Mucosa of rectum (tissue), 2 donors: ENCODE measurements around the gene SLC35F6.
"Not testable (repeated sequence)": the region's sequence is repeated elsewhere in the genome, so short reads cannot be mapped to it uniquely, and the experiment has no call there.

ENCODE experiments used
- H3K27ac ChIP-seq, 2 donors: one replicate each; pipeline ENCODE4 v1.7.0; 2013; ENCODE audit warnings: inconsistent platforms in 2 of 2, low read depth in 2 of 2, low read length in 2 of 2
- H3K27me3 ChIP-seq, 2 donors: one replicate each; pipeline ENCODE4 v1.7.0; 2013; ENCODE audit warnings: low read length in 2 of 2; ENCODE audit not compliant: control insufficient read depth in 2 of 2, insufficient read depth in 2 of 2
- H3K36me3 ChIP-seq, 2 donors: one replicate each; pipeline ENCODE4 v1.7.0; 2013; ENCODE audit warnings: low read length in 2 of 2; ENCODE audit not compliant: control insufficient read depth in 2 of 2, insufficient read depth in 2 of 2
- H3K4me1 ChIP-seq, 2 donors: one replicate each; pipeline ENCODE4 v1.7.0; 2013; ENCODE audit warnings: low read length in 2 of 2, mild to moderate bottlenecking in 1 of 2; ENCODE audit not compliant: control insufficient read depth in 2 of 2, insufficient read depth in 2 of 2
- H3K4me3 ChIP-seq, 2 donors: one replicate each; pipeline ENCODE4 v1.7.0; 2013; ENCODE audit warnings: low read length in 2 of 2
- H3K9ac ChIP-seq, 2 donors: one replicate each; pipeline ENCODE4 v1.7.0; 2013; ENCODE audit warnings: low read length in 2 of 2, low read depth in 1 of 2, mild to moderate bottlenecking in 1 of 2
- H3K9me3 ChIP-seq, 2 donors: one replicate each; pipeline ENCODE4 v1.7.0; 2013; ENCODE audit warnings: low read length in 2 of 2; ENCODE audit not compliant: control insufficient read depth in 2 of 2
- donor health status: healthy.
- donor health status: Normal muscosa, but diverticular disease.

Gene SLC35F6

DNA sequence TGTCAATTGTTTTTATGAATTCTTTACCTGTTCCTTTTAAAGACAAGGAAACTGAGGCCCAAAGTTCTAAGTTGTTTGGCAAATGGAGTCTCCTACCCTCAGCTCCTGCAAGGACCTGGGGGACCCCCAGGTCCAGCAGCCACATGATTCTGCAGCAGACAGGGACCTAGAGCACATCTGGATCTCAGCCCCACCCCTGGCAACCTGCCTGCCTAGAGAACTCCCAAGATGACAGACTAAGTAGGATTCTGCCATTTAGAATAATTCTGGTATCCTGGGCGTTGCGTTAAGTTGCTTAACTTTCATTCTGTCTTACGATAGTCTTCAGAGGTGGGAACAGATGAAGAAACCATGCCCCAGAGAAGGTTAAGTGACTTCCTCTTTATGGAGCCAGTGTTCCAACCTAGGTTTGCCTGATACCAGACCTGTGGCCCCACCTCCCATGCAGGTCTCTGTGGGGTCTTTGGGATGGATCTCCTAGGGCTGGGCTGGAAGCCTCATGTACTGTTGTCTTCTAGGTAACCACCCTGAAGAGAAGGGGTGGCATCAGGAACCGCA, 16.2 kb downstream of the SLC35F6 start:
- no peaks in the 10 kb centered on the region for H3K9me3 ChIP-seq
- H3K4me3 ChIP-seq: no peak overlapping the region
- H3K27me3 ChIP-seq: no peaks in the 10 kb centered on the region
- H3K27ac ChIP-seq: no peak overlapping the region
- peaks cover 13 to 15% of the 10 kb centered on the region in 2 donors for H3K4me1 ChIP-seq
- H3K9ac ChIP-seq: no peak overlapping the region
- H3K36me3 ChIP-seq: peaks cover 38 to 39% of the 10 kb centered on the region in 2 donors

DNA sequence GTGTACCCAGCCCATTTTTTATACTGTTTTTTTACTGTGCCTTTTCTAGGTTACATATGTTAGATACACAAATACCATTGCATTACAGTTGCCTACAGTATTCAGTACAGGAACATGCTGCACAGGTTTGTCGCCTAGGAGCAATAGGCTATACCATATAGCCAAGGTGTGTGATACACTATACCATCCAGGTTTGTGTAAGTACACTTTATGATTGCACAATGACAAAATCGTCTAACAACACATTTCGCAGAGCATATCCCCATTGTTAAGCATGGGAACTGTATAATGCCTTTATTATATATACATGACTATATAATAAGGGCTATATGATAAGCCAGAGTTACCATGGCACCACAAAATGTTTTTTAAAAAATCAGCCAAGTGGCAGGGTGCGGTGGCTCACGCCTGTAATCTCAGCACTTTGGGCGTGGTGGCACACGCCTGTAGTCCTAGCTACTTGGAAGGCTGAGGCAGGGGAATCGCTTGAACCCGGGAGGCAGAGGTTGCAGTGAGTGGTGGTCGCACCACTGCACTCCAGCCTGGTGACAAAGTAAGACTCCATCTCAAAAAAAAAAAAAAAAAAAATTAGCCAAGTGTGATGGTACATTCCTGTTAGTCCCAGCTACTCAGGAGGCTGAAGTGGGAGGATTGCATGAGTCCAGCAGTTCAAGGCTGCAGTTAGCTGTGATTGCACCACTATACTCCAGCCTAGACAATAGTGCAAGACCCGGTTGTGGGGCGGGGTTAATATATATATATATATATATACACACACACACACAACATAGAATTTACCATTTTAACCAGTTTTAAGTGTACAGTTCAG, 19.0 kb downstream of the SLC35F6 start:
- Histone ChIP-seq H3K27ac (peak overlapping the region; percentile 14 to 29), H3K4me1 (peaks cover 18 to 20% of the 10 kb centered on the region in 2 donors), H3K4me3 (no peak overlapping the region), H3K9me3 (no peaks in the 10 kb centered on the region), H3K9ac (no peak overlapping the region), H3K27me3 (no peaks in the 10 kb centered on the region), H3K36me3 (peaks cover 14 to 19% of the 10 kb centered on the region in 2 donors)

DNA sequence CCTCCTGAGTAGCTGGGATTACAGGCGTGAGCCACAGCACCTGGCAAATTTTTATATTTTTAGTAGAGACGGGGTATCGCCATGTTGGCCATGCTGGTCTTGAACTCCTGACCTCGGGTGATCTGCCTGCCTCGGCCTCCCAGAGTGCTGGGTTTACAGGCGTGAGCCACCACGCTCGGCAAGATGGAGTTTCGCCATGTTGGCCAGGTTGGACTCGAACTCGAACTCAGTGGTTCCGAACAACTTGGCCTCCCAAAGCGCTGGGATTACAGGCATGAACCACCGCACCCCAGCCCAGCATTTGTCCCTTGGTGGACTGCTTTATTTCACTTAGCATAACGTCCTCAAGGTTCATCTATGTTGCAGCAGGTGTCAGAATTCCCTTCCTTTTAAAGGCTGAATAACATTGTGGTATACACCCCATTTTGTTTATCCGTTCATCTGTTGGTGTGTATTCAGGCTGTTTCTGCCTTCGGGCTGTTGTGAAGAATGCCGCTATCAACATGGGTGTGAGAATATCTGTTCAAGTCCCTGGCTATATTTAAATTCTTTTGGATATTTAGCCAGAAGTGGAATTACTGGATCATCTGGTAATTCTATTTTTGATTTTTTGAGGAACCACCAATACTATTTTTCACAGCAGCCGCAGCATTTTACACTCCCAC, 20.6 kb downstream of the SLC35F6 start:
- H3K27ac ChIP-seq: no peak overlapping the region
- H3K9me3 ChIP-seq: no peaks in the 10 kb centered on the region
- H3K4me3 ChIP-seq: no peak overlapping the region

DNA sequence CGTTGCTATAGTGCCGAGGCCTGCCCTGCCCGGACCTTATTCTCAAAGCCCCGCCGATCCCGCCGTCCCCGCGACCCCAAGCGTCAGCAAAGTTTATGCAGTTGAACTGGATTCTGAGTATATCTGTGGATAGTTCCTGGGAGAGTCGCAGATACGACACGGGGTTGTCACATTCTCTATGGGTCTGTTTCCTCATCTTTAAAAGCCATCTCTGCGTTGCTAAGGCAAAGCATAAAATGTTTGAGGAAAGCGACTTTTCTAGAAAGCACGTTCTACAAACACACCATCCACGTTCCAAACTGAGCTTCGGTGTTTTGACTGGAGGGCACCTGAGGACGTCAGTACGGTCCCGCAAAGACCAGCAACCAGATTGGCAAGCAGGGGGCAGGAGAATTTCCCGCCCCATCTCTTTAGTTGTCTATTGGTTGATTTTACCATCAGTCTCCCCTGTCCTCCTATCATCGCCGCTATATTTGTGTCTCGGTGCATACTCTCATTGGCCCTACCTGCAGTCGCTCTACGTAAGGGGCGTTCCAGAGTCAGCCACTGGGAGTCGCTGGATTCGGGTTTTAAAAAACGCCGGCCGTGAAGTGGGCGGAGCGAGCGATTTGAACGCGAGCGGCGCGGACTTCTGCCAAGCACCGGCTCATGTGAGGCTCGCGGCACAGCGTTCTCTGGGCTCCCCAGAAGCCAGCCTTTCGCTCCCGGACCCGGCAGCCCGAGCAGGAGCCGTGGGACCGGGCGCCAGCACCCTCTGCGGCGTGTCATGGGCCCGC, 21.5 kb downstream of the SLC35F6 start, which contains the start of gene CENPA:
Gene CENPA, plus strand, starts transcription at position 626 of the 776 bp plus-strand sequence. Its CDS starts 141 bp downstream, at position 767.
- Histone ChIP-seq H3K4me3 (peak within 1 kb of the TSS; percentile 70 to 78), H3K27ac (peak within 1 kb of the TSS; percentile 5 to 46), H3K36me3 (peaks cover 1% of the 10 kb centered on the region in 2 donors), H3K4me1 (peaks cover 8 to 14% of the 10 kb centered on the region in 2 donors), H3K27me3 (no peaks in the 10 kb centered on the region), H3K9ac (peak within 1 kb of the TSS; percentile 35 to 65), H3K9me3 (no peaks in the 10 kb centered on the region)

More for the DNA sequence above, 20.6 kb downstream of the SLC35F6 start:
- Histone ChIP-seq H3K36me3 (peaks cover 6 to 10% of the 10 kb centered on the region in 2 donors), H3K4me1 (peaks cover 8 to 14% of the 10 kb centered on the region in 2 donors), H3K27me3 (no peaks in the 10 kb centered on the region), H3K9ac (no peak overlapping the region)

DNA sequence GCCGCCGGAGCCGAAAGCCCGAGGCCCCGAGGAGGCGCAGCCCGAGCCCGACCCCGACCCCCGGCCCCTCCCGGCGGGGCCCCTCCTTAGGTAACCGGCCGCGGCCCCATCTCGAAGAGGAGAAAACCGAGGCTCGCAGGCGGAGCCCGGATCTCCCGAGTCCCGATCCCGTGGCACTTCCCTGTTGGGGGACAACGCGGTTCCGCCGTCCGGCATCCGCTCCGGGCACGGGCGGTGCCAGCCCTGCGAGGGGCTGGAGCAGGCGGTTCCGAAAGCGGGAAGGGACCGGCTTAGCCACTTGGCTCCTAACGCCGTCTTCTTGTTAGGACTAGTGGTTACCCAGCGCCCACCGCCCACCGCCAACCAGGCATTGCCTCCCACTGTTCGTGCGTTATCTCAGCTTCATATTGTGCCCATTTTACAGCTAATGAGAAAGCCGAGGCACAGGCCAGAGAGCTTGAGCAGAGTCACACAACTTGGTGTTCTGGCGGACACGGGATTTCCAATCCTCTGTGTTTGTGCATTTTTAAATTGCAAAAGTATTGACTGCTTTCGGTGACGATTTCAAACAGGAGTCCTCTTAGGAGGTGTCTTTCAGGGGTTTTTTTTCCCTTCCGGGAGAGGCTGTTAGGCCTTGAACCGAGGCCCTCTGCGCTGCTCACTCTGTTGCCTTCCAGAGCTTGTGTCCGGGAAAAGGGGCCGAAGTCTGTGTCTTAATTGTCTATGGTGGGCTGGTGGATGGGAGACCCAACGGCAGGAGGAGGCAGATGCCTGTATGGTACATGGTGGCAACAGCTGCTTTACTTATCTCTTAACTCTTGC, 22.3 kb downstream of the SLC35F6 start:
- Histone ChIP-seq H3K4me1 (peaks cover 8 to 14% of the 10 kb centered on the region in 2 donors), H3K9me3 (no peaks in the 10 kb centered on the region), H3K36me3 (no peaks in the 10 kb centered on the region), H3K9ac (peak overlapping the region; percentile 24 to 65), H3K4me3 (peak overlapping the region; percentile 70 to 78), H3K27ac (no peak overlapping the region), H3K27me3 (no peaks in the 10 kb centered on the region)

DNA sequence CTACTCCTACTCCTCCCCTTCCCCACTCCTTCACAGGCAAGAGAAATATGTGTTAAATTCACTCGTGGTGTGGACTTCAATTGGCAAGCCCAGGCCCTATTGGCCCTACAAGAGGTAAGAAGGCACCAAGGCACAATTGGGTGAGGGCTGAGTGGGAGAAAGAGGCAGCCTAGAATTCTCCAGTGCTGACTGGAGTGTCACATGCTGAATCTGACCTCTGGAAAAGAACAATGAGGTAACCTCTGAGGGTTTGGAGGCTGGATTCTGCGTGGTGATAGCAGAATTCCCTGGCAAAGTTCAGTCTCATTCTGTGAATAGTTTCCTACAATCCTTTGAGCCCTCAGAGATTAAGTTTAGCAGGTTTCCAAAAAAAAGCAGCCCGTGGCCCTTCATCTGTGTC, 28.6 kb downstream of the SLC35F6 start:
- H3K4me3 ChIP-seq: no peak overlapping the region

DNA sequence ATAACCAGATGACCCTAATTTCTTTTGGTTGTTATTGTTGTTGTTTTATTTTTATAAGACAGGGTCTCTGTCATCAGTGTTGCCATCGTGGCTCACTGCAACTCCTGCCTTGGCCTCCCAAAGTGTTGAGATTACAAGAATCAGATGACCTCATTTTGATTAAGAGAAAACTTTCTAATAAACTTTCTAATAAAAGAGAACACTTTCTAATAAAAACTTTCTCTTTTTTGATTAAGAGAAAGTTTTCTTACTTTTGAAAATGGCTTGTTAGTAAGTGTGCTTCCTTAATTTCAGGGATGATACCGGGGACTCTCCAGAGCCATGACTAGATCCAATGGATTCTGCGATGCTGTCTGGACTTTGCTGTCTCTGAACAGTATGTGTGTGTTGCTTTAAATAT, 29.4 kb downstream of the SLC35F6 start:
- H3K27me3 ChIP-seq: no peaks in the 10 kb centered on the region
- H3K27ac ChIP-seq: no peak overlapping the region
- H3K4me1 ChIP-seq: no peaks in the 10 kb centered on the region
- no peak overlapping the region for H3K9ac ChIP-seq
- H3K36me3 ChIP-seq: peaks cover 0 to 4% of the 10 kb centered on the region in 2 donors
- no peaks in the 10 kb centered on the region for H3K9me3 ChIP-seq
- no peak overlapping the region for H3K4me3 ChIP-seq

More for the DNA sequence above, 28.6 kb downstream of the SLC35F6 start:
- Histone ChIP-seq H3K4me1 (no peaks in the 10 kb centered on the region), H3K36me3 (peaks cover 0 to 4% of the 10 kb centered on the region in 2 donors), H3K27me3 (no peaks in the 10 kb centered on the region), H3K9me3 (no peaks in the 10 kb centered on the region), H3K27ac (no peak overlapping the region), H3K9ac (no peak overlapping the region)

DNA sequence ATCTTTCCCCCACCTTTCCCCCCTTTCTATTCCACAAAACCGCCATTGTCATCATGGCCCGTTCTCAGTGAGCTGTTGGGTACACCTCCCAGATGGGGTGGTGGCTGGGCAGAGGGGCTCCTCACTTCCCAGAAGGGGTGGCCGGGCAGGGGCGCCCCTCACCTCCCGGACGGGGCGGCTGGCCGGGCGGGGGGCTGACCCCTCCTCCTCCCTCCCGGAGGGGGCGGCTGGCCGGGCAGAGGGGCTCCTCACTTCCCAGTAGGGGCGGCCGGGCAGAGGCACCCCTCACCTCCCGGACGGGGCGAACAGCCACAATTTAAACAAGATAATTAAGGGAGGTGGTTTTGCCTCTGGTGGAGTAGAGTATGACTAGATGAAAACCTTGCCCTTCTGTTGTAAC, 31.1 kb downstream of the SLC35F6 start:
- not testable (repeated sequence) for H3K9me3 ChIP-seq, H3K27ac ChIP-seq, H3K4me1 ChIP-seq, H3K4me3 ChIP-seq, H3K27me3 ChIP-seq, H3K9ac ChIP-seq, H3K36me3 ChIP-seq

DNA sequence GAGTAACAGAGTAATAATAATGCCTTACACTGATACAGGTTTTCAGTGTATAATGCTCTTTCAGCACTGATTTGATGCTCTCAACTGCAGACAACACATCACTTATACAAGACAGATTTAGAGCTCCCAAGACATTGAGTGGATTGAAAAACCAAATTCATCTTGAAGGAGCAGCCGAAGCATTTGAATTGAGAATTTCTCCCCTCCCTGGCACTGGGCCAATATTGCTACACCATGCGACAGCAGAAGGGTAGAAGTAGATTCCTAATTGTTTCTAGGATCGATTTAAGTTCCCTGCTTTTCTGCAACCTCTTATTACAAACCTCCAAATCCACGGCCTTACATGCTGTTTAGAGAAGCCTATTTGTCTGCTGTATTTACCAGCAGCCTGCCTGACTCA, 37.2 kb downstream of the SLC35F6 start:
- Histone ChIP-seq H3K27ac (no peak overlapping the region), H3K9ac (no peak overlapping the region), H3K4me1 (no peaks in the 10 kb centered on the region), H3K27me3 (no peaks in the 10 kb centered on the region), H3K36me3 (no peaks in the 10 kb centered on the region), H3K9me3 (no peaks in the 10 kb centered on the region), H3K4me3 (no peak overlapping the region)
